Immature natural killer cell (primary cell): ENCODE measurements around the gene CBLB. TPM values are rescaled to one million over a fixed set of nuclear protein-coding genes. Genes with fewer than 3 reads are reported as not detected.

ENCODE experiments used
- DNase-seq, 3 donors: peaks; one replicate each; pipeline ENCODE4 v3.0.0; 2022; ENCODE audit warnings: mixed read lengths in 1 of 3
- H3K27ac Mint-ChIP-seq, 6 donors: one replicate each; pipeline ENCODE4 v1.8.0; 2020; ENCODE audit warnings: mixed read lengths in 6 of 6, mild to moderate bottlenecking in 5 of 6, inconsistent platforms in 4 of 6, moderate library complexity in 3 of 6
- H3K27me3 Mint-ChIP-seq, 3 donors: one replicate each; pipeline ENCODE4 v1.8.0; 2020 to 2021; ENCODE audit warnings: low read depth in 3 of 3, mild to moderate bottlenecking in 3 of 3, mixed read lengths in 3 of 3, moderate library complexity in 3 of 3, inconsistent platforms in 1 of 3
- H3K36me3 Mint-ChIP-seq, 3 donors: one replicate each; pipeline ENCODE4 v1.8.0; 2020; ENCODE audit warnings: mixed read lengths in 3 of 3, inconsistent platforms in 2 of 3, mild to moderate bottlenecking in 2 of 3
- H3K4me1 Mint-ChIP-seq, 2 donors: one replicate each; pipeline ENCODE4 v1.8.0; 2020; ENCODE audit warnings: inconsistent platforms in 2 of 2, mild to moderate bottlenecking in 2 of 2, mixed read lengths in 2 of 2, moderate library complexity in 1 of 2
- H3K4me3 Mint-ChIP-seq, 5 donors: one replicate each; pipeline ENCODE4 v1.8.0; 2020; ENCODE audit warnings: mild to moderate bottlenecking in 5 of 5, mixed read lengths in 5 of 5, inconsistent platforms in 3 of 5, moderate library complexity in 3 of 5
- H3K9me3 Mint-ChIP-seq, 6 donors: one replicate each; pipeline ENCODE4 v1.8.0; 2020; ENCODE audit warnings: mild to moderate bottlenecking in 6 of 6, mixed read lengths in 6 of 6, inconsistent platforms in 4 of 6, moderate library complexity in 3 of 6
- polyA plus RNA-seq, 3 donors: library from polyadenylated mRNA; unstranded; fragments of 300-500 nt; fragmentation: Illumina TruSeq; gene quantifications; one replicate each; pipeline ENCODE4 v1.2.3, GENCODE V29; 2021

Gene CBLB
- polyA plus RNA-seq, 3 donors from 2014 or later: 27.7 to 62.4 (median 31.5) TPM

DNA sequence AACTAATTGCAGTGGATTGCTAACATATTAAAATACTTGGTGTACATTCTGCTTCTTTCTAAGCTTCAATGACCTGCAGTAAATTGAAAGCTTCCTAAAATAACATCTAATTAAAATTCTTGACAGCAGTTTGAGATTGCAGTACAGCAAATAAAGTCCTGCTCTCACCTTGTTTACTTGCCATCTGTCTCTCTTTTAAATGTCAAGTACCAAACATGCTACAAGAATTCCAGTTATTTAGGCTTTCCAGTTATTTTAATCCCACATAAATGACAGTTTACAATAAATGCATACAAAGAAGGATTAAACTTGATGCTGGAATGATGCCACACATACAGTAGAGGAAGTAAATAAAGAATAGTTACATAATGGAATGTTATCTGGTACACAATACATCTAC is 33.2 kb downstream of the CBLB start:
- Mint-ChIP-seq H3K9me3 (no peaks in the 10 kb centered on the region), H3K36me3 (peaks cover 26 to 44% (median 30%) of the 10 kb centered on the region in 3 donors)

DNA sequence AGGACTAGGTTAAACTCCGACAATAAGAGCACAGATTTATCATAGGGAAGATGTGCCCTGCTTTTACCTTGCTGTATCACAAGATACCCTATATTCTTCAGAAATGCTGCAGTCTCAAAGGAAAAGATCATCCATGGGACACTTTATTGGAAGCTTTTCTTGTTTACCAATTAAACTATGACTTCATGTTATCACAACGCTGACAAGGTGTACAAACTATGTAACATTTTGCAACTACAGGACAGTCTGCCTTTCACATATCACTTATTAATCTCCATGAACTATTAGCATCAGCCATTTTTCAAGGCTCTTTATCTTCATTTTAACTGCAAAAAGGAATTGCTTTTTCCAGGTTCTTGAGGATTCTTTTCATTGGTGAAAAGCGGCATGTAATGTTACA is 34.0 kb downstream of the CBLB start:
- no peak overlapping the region for H3K4me3 Mint-ChIP-seq
- no peaks in the 10 kb centered on the region for H3K27me3 Mint-ChIP-seq
- no peaks in the 10 kb centered on the region for H3K9me3 Mint-ChIP-seq
- H3K36me3 Mint-ChIP-seq: peaks cover 21 to 40% (median 26%) of the 10 kb centered on the region in 3 donors
- no peak for DNase-seq
- peaks cover 69 to 97% of the 10 kb centered on the region in 2 donors for H3K4me1 Mint-ChIP-seq
- peak overlapping the region in 5 of 6 donors; percentile 1 to 89 (median 86) for H3K27ac Mint-ChIP-seq

More for the DNA sequence above, 33.2 kb downstream of the CBLB start:
- peak overlapping the region in 2 of 5 donors; percentile 31 to 83 for H3K4me3 Mint-ChIP-seq
- DNase-seq: no peak
- peaks cover 68 to 97% of the 10 kb centered on the region in 2 donors for H3K4me1 Mint-ChIP-seq
- peak overlapping the region in 5 of 6 donors; percentile 51 to 91 (median 57) for H3K27ac Mint-ChIP-seq
- no peaks in the 10 kb centered on the region for H3K27me3 Mint-ChIP-seq

DNA sequence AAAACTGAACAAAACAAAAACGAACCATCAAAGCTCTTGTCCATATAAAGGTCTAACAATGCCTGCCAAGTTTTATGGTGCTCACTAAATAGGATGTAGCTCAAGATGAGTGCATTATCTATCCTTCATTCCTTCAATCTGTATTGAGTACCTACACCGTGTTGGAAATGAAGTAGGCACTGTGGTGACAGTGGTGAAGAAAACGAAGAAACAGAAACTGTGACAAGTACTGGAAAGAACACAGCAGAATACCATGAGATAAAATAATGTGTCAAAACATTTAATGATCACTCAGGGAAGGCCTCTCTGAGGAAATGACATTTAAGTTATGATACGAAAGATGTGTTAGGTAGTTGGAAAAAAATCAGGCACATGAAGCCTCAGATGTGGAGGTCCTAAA is 36.2 kb downstream of the CBLB start:
- peak overlapping the region; percentile 3 to 84 (median 48) for H3K4me3 Mint-ChIP-seq
- peaks cover 0 to 8% (median 0%) of the 10 kb centered on the region in 3 donors for H3K27me3 Mint-ChIP-seq
- peak in 1 of 3 donors; percentile 16 for DNase-seq
- no peaks in the 10 kb centered on the region for H3K9me3 Mint-ChIP-seq
- H3K36me3 Mint-ChIP-seq: peaks cover 12 to 25% (median 16%) of the 10 kb centered on the region in 3 donors
- H3K27ac Mint-ChIP-seq: peak overlapping the region; percentile 79 to 94 (median 88)
- peaks cover 78 to 95% of the 10 kb centered on the region in 2 donors for H3K4me1 Mint-ChIP-seq

DNA sequence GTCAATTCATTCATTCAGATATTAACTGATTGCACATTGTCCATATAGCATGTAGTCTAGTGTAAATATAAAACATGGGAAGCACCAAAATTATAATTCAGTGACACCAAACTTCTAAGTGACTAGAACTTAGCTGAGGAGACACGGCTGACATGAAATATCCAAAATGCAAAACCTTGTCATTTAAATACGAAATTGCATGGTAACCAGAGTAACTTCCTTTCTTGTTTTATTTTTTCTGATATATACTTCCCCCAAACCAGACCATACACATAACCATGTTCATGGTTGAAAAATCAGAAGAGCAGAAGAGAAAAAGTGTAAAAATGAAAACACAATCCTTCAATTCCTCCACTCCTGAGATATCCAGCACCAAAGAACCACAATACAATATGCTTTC is 38.0 kb downstream of the CBLB start:
- Mint-ChIP-seq H3K4me3 (peak overlapping the region; percentile 8 to 67 (median 54)), H3K27me3 (peaks cover 0 to 8% (median 0%) of the 10 kb centered on the region in 3 donors), H3K9me3 (no peaks in the 10 kb centered on the region), H3K4me1 (peaks cover 80 to 95% of the 10 kb centered on the region in 2 donors), H3K27ac (peak overlapping the region; percentile 68 to 91 (median 84)), H3K36me3 (peaks cover 12 to 27% (median 20%) of the 10 kb centered on the region in 3 donors)
- no peak for DNase-seq

DNA sequence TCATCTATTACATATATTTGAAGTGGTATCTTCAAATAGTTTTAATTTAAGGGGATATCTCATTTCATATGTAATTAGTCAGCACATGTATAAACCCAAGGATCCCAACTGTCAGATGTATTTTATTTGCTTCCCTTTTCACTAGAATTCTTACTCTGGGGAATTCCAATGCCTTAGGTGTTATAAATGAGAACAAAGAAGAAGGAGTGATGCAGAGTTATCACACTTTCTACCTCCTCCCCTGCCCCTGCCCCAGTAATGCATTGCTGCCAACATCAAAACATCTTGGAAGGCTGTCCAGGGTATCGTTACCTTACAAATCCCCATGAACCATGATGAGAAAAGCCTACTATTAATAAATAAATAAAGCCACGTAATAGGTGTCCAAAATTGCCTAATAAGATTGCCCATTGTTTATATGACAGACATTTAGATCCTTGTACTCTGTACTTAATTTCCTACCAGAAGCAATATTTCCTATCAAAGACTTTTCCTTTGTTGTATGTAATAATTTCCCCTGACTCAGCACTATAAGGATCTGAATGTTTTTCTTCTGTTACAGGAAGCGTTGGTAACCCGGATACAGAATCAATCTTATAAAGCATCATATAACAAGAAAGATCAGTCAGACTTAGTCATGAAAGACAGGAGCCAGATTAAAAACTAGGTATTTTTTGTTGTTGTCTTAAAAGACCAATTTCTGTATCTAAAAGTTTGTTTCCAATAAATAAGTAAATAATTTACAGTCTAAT is 38.8 kb downstream of the CBLB start:
- peaks cover 0 to 8% (median 0%) of the 10 kb centered on the region in 3 donors for H3K27me3 Mint-ChIP-seq
- peak overlapping the region; percentile 21 to 81 (median 60) for H3K4me3 Mint-ChIP-seq
- H3K4me1 Mint-ChIP-seq: peaks cover 76 to 95% of the 10 kb centered on the region in 2 donors
- no peaks in the 10 kb centered on the region for H3K9me3 Mint-ChIP-seq
- DNase-seq: peak in 2 of 3 donors; percentile 25 to 46
- H3K36me3 Mint-ChIP-seq: peaks cover 13 to 27% (median 22%) of the 10 kb centered on the region in 3 donors
- H3K27ac Mint-ChIP-seq: peak overlapping the region; percentile 79 to 92 (median 86)

DNA sequence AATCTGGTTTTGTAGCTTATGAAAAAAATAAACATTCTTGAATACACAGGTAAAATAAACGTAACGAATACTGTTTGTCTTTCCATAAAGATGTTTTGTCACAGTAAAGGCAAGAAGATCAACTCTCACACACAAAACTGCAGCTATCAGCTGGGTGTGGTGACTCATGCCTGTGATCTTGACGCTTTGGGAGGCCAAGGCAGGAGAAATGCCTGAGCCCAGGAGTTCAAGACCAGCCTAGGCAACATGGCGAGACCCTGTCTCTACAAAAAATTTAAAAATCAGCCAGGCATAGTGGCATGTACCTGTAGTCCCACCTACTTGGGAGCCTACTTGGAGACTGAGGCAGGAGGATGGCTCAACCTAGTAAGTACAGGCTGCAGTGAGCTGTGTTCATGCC is 39.6 kb downstream of the CBLB start:
- Mint-ChIP-seq H3K9me3 (no peaks in the 10 kb centered on the region), H3K36me3 (peaks cover 13 to 22% (median 21%) of the 10 kb centered on the region in 3 donors), H3K4me1 (peaks cover 78 to 95% of the 10 kb centered on the region in 2 donors), H3K27me3 (peaks cover 0 to 8% (median 0%) of the 10 kb centered on the region in 3 donors), H3K4me3 (peak overlapping the region; percentile 62 to 86 (median 76)), H3K27ac (peak overlapping the region; percentile 79 to 95 (median 90))
- peak in 2 of 3 donors; percentile 25 to 35 for DNase-seq

DNA sequence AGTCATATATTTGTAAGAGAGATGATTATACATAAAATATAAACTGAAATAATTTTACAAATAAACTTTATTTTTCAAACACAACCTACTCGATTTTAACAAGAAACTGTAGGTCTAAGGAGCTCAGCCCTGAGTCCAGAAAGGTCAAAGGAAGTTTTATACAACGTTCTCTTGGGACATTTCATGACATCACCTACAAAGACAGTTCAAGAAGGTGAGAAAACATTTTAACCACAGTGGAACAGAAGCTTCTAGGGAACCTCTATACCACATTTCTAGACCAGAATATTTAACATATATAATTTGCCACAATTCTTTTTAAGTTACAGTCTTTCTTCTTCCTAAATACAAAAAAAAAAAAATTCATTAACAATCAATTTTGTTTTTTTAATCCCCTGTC is 40.1 kb downstream of the CBLB start:
- peaks cover 0 to 8% (median 2%) of the 10 kb centered on the region in 3 donors for H3K27me3 Mint-ChIP-seq
- DNase-seq: peak; percentile 62 to 69 (median 67)
- H3K4me3 Mint-ChIP-seq: peak overlapping the region; percentile 62 to 86 (median 76)
- H3K9me3 Mint-ChIP-seq: no peaks in the 10 kb centered on the region
- H3K27ac Mint-ChIP-seq: peak overlapping the region; percentile 79 to 95 (median 90)
- H3K4me1 Mint-ChIP-seq: peaks cover 80 to 95% of the 10 kb centered on the region in 2 donors
- H3K36me3 Mint-ChIP-seq: peaks cover 17 to 26% (median 25%) of the 10 kb centered on the region in 3 donors

DNA sequence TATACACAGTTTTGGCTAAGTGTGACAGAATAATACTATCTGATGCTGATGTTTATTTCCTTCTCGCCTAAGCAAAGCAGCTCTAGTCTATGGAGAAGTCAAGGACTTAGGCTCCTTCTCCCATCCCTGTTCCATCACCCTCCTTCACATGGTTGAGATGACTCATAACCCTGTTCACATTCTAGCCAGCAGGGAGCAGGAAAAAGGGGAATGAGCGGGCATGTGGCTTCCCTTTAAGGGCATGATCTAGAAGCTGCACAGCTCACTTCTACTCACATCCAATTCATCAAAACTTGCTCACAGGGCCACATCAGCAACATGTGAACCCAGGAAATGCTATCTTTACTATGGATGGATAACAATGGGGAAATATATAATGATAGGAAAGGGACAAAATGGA is 40.9 kb downstream of the CBLB start:
- Mint-ChIP-seq H3K9me3 (no peaks in the 10 kb centered on the region), H3K36me3 (peaks cover 22 to 31% (median 26%) of the 10 kb centered on the region in 3 donors), H3K27ac (peak overlapping the region; percentile 80 to 98 (median 90)), H3K4me1 (peaks cover 85 to 98% of the 10 kb centered on the region in 2 donors), H3K4me3 (peak overlapping the region; percentile 23 to 77 (median 46)), H3K27me3 (peaks cover 0 to 8% (median 2%) of the 10 kb centered on the region in 3 donors)
- DNase-seq: no peak

DNA sequence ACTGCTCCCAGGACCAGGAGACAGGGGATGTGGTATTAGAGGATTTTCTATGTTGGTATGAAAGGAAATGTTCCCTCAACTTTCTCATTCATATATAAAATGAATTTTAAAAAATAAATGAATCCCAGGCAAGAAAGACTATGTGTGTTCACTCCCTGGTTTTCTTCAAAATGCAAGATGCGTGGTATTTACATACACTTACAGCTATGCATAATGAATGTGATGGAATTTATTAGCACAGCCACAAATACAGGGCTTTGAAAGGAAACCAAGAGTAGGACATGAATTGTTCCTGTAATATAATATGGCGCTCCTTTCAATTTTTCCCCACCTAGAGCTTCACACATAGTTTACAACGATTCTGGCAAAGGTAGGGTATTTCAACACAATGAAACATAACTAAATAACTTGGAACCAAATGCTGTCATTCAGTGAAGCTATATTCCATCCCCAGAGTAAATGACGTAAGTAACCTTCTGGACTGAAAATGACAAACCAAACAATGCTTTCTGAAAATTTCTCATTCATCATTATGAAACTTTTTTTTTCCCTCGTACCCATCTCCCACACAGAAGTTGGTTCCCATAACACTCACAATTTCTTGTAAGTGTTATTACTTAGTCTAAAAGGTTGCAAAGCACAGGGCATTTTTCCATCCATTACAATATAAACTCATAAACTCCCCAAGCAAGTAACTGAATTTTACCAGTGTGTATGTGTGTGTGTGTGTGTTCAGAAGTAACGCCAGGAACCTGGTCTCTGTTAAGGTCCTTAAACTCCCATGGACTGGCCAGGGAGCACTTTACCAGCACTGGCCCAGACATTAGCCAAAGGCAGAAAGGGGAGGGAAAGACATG is 41.8 kb downstream of the CBLB start:
- peak overlapping the region; percentile 80 to 98 (median 90) for H3K27ac Mint-ChIP-seq
- peaks cover 84 to 98% of the 10 kb centered on the region in 2 donors for H3K4me1 Mint-ChIP-seq
- H3K27me3 Mint-ChIP-seq: peaks cover 0 to 8% (median 2%) of the 10 kb centered on the region in 3 donors
- H3K9me3 Mint-ChIP-seq: no peaks in the 10 kb centered on the region
- no peak for DNase-seq
- peaks cover 22 to 33% (median 22%) of the 10 kb centered on the region in 3 donors for H3K36me3 Mint-ChIP-seq
- H3K4me3 Mint-ChIP-seq: peak overlapping the region; percentile 1 to 71 (median 50)

DNA sequence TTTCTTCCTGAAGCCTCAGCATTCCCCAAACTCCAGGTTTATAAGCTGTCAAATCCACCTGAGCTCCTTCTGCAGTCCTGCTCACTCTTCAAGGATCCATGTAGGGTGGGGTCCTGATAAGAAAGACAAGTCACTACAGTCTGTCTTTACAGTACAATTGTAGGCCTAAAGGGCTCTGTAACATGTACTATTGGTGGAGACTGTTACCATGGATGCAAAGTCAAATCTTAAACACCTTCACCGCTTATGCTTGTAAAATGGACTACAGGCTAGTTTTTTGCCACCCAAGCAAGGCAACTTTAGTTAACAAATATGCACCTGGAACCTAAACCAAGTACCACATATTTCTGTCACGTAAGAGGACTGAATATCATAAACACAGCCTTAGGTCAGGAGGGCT is 44.7 kb downstream of the CBLB start:
- H3K27ac Mint-ChIP-seq: peak overlapping the region; percentile 29 to 89 (median 84)
- H3K27me3 Mint-ChIP-seq: peaks cover 0 to 5% (median 2%) of the 10 kb centered on the region in 3 donors
- H3K36me3 Mint-ChIP-seq: peaks cover 15 to 34% (median 15%) of the 10 kb centered on the region in 3 donors
- no peak for DNase-seq
- no peaks in the 10 kb centered on the region for H3K9me3 Mint-ChIP-seq
- peaks cover 74 to 91% of the 10 kb centered on the region in 2 donors for H3K4me1 Mint-ChIP-seq
- peak overlapping the region in 1 of 5 donors; percentile 33 for H3K4me3 Mint-ChIP-seq

DNA sequence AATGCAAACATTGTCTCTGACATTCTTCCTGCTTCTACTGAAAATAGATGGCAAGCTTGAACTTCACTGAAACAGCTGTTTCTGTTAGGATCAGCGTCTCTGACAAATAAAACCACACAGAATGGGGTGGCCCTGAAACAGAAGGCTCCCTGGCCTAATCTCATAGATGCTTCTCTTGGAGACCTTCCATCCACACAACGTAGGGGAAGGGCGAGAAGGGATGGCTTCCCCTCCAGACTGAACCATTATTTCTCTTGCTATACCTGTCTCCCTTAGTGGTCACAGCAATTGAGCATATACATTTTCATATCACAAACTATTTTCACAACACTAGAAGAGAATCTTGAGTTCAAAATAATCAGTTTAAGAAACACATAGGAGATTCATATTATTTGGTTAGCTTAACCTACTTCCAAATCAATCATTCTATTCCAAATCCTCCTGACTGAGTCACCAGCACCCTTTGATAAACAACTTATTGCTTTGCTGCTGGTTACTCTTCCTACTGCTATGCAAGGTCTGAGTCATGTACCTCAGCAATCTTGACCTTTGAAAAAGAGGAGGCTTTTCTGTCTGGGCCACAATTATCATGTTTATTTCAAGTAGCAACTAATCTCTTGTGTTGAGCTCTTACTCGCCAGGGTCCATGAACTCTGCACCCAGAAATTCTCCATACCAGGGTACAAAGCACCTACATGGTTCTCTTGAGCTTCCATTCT is 45.5 kb downstream of the CBLB start:
- peaks cover 0 to 2% (median 0%) of the 10 kb centered on the region in 3 donors for H3K27me3 Mint-ChIP-seq
- H3K36me3 Mint-ChIP-seq: peaks cover 15 to 34% (median 15%) of the 10 kb centered on the region in 3 donors
- H3K27ac Mint-ChIP-seq: peak overlapping the region; percentile 29 to 89 (median 84)
- peak overlapping the region in 2 of 5 donors; percentile 11 to 33 for H3K4me3 Mint-ChIP-seq
- no peaks in the 10 kb centered on the region for H3K9me3 Mint-ChIP-seq
- DNase-seq: no peak
- peaks cover 69 to 84% of the 10 kb centered on the region in 2 donors for H3K4me1 Mint-ChIP-seq

DNA sequence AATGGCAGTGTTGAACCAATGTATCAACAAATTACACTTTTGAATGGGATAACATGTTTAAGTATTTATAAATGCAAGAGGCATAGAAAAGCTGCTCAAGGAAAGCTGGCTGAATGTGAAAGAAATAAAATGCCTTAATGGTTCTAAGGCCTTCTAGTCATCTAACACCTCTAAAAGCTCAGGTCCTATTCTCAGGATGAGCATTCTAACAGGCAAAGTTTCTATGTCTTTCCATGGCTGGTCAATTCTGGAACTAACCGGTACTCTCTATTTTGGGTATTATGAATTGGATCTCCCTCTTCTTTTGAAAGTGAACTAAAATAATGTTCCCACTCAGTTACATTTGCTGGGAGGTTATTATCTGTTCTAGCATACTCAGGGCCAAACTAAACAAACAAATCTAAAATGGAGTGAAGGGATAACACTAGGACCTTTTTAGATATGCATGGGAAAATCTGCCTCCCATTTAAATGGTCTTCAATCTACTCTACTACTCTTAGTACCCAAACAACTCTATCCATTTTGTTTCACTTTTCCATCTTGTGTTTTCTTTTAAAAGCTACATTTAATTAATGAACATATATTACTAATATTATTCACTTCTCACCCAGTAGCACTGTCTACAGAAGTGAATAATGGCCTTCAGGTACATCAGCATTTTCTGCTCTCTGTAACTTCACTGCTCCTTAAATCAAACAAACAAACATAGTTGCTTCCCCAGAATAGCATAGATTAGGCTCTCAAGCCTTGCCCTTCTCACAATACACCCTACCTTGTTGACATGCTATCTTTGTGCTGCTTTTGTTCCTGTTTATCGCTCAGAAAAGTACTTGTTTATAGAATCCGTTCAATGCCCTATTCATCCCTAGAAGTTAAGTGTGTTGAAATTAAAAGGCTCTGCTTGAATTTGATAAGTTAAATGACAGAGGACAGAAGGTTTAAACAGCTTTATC is 46.4 kb downstream of the CBLB start:
- H3K27me3 Mint-ChIP-seq: peaks cover 0 to 2% (median 0%) of the 10 kb centered on the region in 3 donors
- peaks cover 62 to 79% of the 10 kb centered on the region in 2 donors for H3K4me1 Mint-ChIP-seq
- H3K9me3 Mint-ChIP-seq: no peaks in the 10 kb centered on the region
- H3K36me3 Mint-ChIP-seq: peaks cover 15 to 31% (median 15%) of the 10 kb centered on the region in 3 donors
- peak overlapping the region; percentile 29 to 89 (median 85) for H3K27ac Mint-ChIP-seq
- no peak for DNase-seq
- H3K4me3 Mint-ChIP-seq: peak overlapping the region in 2 of 5 donors; percentile 30 to 33
